Left ventricle myocardium superior (tissue), 1 donor: ENCODE data around the gene S100A13. TPM values are rescaled to one million over a fixed set of nuclear protein-coding genes. Genes with fewer than 3 reads are reported as not detected.
"Not testable (repeated sequence)": the region's sequence is repeated elsewhere in the genome, so short reads cannot be mapped to it uniquely, and the experiment has no call there.

ENCODE experiments used
- ATAC-seq: fragments of 200-7000 bp; cut with Tn5 transposase; one replicate; pipeline ENCODE4 v1.9.1; 2020; ENCODE audit warnings: mild to moderate bottlenecking, moderate library complexity
- DNase-seq: peaks from one replicate; pipeline ENCODE4 v3.0.0-alpha.2; 2020
- intact Hi-C: fragments of 100-400 bp; cut with micrococcal nuclease; formaldehyde crosslinking; loops from one replicate; pipeline ENCODE4 v1.11.0; 2022
- long read RNA-seq: library from polyadenylated mRNA; unstranded; transcript quantifications from one replicate; pipeline ENCODE4 v2.0.0, GENCODE V29; 2021
- total RNA-seq: library from RNA; stranded (reverse); fragmentation: NEBNext Ultra II Directional; extraction: Animal tissue kit (Norgen Biotek cat#: 25700); gene quantifications from one replicate; pipeline ENCODE4 v1.2.1, GENCODE V29; 2021
- donor health status: DM: no; HTN: yes; CAD: no; lungs with severe emphysema.

Gene S100A13
- total RNA-seq, result 124 TPM
- long read RNA-seq, partial matches to known transcripts, result 48 of 58 reads
- long read RNA-seq, other reads (novel, unspliced or antisense), result 6 of 58 reads

GRCh38 chr1:153626904-153627714 lies at the start of gene S100A13:
Gene S100A13, minus strand, starts transcription at chr1:153627505. Its CDS starts 1,033 bp downstream, at chr1:153626472.
- peak; percentile 85 for DNase-seq
- intact Hi-C loops, result no loop called here

GRCh38 chr1:153673511-153673910 lies 46.2 kb upstream of the S100A13 start:
- ATAC-seq, result no peak
- intact Hi-C loops, result no loop called here
- no peak for DNase-seq

More at GRCh38 chr1:153626904-153627714, at the start of gene S100A13:
- peak; percentile 67 for ATAC-seq

- DNase-seq, result peak; percentile 58
- ATAC-seq, result peak; percentile 28
- intact Hi-C loops, result not testable (repeated sequence)
Measured at GRCh38 chr1:153671628-153672353, 44.5 kb upstream of the S100A13 start.

DNA sequence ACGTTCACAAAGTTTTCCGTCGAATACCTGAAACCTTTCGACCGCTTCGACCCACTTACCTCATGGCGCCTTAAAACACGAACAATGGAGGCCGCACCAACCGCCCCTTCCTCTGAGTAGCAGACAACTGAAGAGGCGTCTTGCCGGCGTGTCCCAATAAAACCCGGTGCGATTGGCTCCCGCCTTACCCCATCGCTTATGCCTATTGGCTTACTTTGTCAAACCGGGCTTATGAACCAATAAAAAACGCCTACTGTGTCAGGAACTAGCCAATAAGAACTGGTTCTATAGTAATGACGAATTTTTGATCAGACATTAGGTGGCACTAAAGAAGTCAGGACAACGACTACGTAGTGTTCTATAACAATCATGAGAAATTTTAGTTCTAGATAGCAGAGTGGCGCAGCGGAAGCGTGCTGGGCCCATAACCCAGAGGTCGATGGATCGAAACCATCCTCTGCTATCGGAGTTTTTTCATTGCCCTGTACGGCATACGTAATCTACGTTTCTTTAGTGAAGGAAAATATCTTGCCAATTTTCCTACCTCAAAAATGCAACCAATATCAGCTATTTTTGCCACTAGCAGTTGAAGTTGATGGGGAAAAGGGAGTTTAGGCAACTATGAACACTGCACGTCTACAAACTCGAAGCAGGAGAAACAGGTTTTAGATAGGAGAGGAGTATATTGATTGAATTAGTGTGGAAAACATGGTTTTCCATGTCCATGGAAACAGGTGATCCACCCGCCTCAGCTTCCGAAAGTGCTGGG lies 43.7 kb upstream of the S100A13 start, which contains the start of gene ILF2:
ILF2 (minus strand) TSS at position 135 of the 769 bp plus-strand sequence; CDS start at position 64, 71 bp downstream.
- intact Hi-C loops, result no loop called here
- ATAC-seq, result peak; percentile 96
- DNase-seq, result peak; percentile 97

- intact Hi-C loops, result no loop called here
Measured at GRCh38 chr1:153670257-153670858, 43.1 kb upstream of the S100A13 start.

GRCh38 chr1:153669606-153670005 lies 42.3 kb upstream of the S100A13 start:
- DNase-seq, result no peak
- no peak for ATAC-seq
- intact Hi-C loops, result no loop called here

More at GRCh38 chr1:153670257-153670858, 43.1 kb upstream of the S100A13 start:
- ATAC-seq (peak; percentile 18), DNase-seq (peak; percentile 37)

DNA sequence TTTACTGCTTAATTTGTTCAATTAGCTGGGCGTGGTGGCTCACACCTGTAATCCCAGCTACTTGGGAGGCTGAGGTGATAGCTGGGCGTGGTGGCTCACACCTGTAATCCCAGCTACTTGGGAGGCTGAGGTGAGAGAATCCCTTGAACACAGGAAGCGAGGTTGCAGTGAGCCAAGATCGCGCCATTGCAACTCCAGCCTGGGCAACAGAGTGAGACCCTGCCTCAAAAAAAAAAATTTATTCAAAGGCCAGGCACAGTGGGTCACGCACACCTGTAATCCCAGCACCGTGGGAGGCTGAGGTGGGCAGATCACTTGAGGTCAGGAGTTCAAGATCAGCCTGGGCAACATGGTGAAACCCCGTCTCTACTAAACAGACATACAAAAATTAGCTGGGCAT lies 41.4 kb upstream of the S100A13 start:
- intact Hi-C loops, DNase-seq, ATAC-seq: not testable (repeated sequence)

DNA sequence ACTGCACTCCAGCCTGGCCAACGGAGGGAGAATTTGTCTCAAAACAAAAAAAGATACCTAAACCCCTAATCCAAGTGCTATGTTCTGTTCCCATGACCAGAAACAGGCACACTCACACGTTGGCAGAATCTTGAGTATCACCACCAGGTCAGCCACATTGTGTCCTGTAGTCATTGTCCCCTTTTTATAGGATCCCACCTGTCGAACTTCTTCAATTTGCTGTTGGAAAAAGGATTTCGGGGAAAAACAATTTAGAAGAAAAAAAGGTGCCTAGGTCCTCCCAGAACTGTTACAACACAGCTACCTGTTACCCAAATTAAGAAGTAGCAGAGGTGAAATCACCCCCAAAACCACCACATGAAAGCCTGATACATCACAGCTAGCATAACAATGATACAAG lies 40.1 kb upstream of the S100A13 start:
- DNase-seq, result no peak
- ATAC-seq, result no peak
- intact Hi-C loops, result no loop called here

- DNase-seq, result no peak
- intact Hi-C loops, result no loop called here
- ATAC-seq, result no peak
Measured at GRCh38 chr1:153663211-153663610, 35.9 kb upstream of the S100A13 start.

GRCh38 chr1:153662269-153662668 lies 35.0 kb upstream of the S100A13 start:
- DNase-seq, result no peak
- intact Hi-C loops, result no loop called here
- no peak for ATAC-seq

- intact Hi-C loops, result no loop called here
- DNase-seq, result no peak
- ATAC-seq, result no peak
Measured at GRCh38 chr1:153661111-153661708, 33.9 kb upstream of the S100A13 start.

- DNase-seq (no peak), ATAC-seq (no peak)
- intact Hi-C loops, result no loop called here
Measured at GRCh38 chr1:153659656-153660055, 32.4 kb upstream of the S100A13 start.

DNA sequence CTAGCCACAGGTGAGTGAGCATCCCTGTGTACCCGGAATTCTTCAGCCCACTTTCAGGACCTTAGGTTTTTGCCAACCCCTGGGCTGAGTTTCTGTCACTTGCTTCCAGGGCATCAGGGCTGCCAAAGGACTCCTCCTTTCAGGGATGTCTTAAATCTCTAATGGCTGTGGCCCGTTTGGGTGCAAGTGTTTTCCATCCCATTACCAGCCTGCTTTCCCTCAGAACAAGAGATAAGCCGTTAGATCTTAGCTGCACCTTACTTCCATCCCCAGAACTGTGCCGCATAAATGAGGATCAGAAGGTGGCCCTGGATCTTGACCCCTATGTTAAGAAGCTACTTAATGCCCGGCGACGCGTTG lies 31.9 kb upstream of the S100A13 start:
- ATAC-seq (no peak), DNase-seq (no peak)
- intact Hi-C loops, result no loop called here

DNA sequence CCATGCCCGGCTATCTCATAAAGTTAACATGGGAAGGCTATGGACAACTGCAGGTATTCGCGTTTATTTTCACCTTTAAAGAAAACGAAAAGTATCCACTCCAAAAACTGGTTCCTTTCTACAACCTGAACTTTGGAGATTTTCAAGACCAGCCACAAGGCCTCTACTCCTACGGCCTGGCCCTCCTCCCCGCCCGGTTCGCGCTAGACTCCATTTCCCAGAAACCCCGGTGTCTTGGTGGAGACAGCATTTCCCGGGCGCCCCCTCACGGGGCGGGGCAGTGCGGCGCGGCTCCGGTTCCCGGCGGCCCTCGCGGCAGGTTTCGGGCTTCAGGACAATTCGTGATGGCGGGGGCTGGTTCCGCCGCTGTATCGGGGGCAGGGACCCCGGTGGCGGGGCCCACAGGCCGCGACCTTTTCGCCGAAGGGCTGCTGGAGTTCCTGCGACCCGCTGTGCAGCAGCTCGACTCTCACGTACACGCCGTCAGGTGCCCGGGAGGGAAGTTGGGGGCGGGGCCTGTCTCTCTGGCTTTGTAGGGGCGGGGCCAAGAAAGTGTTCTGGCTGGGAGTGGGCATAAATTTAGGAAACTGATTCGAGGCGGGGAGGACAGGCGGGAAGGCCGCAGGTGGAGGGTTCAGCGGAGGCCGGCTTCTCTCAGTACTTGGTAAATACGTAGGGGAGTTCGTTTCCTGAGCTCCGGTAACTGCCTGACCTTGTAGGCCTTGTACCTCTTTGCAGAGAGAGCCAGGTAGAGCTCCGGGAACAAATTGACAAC lies 31.3 kb upstream of the S100A13 start, which contains the start of gene SNAPIN:
SNAPIN (plus strand) TSS at position 304 of the 775 bp plus-strand sequence; CDS start at position 345, 41 bp downstream.
- intact Hi-C loops, result no loop called here
- ATAC-seq, result peak; percentile 98
- peak; percentile 95 for DNase-seq

- intact Hi-C loops, result no loop called here
- DNase-seq (no peak), ATAC-seq (no peak)
Measured at GRCh38 chr1:153655333-153655732, 28.0 kb upstream of the S100A13 start.

GRCh38 chr1:153652805-153653500 lies 25.6 kb upstream of the S100A13 start:
- peak; percentile 22 for ATAC-seq
- no peak for DNase-seq
- intact Hi-C loops, result no loop called here

DNA sequence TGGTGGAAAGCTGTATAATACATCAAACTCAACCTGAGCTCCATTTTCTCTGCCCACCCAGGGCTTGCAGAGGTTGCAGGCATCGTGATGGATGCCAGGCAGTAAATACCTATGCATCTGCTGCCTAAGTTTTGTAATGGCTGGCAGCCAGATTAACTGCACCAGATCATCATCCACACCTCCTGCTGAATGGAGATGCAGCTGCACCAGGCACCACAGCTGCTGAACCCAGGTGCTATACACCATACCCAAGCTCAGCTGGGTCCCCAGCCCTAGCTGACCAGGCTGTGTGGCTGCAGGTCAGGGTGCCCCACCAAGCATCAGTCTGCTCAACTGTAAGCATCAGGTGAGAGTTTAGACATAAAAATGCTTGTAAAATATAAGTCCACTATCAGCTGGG lies 24.5 kb upstream of the S100A13 start:
- no peak for DNase-seq
- intact Hi-C loops, result no loop called here
- ATAC-seq, result no peak
